Suprapubic skin (tissue), 4 donors: ENCODE data around the gene CEP85.

Source experiments
- CTCF ChIP-seq, 2 donors: fragments of 200-600 bp in 1 of 2; fragments of 450-650 bp in 1 of 2; sonication (generic) in 1 of 2; IDR thresholded peaks; one replicate each; pipeline ENCODE4 v1.5.1; 2016 to 2019; ENCODE audit warnings: antibody characterized with exemption in 2 of 2, mild to moderate bottlenecking in 1 of 2, moderate library complexity in 1 of 2
- EP300 ChIP-seq: sonication (generic); formaldehyde crosslinking; IDR thresholded peaks from one replicate; pipeline ENCODE4 v1.6.1; 2017; ENCODE audit warnings: antibody characterized with exemption
- POLR2A ChIP-seq, 2 donors: fragments of 450-650 bp; IDR thresholded peaks; one replicate each; pipeline ENCODE4 v1.6.1; 2017; ENCODE audit warnings: antibody characterized with exemption in 2 of 2, mild to moderate bottlenecking in 2 of 2, moderate library complexity in 2 of 2
- POLR2AphosphoS5 ChIP-seq, 3 donors: sonication (generic); formaldehyde crosslinking; IDR thresholded peaks; one replicate each; pipeline ENCODE4 v1.6.1; 2017; ENCODE audit warnings: antibody characterized with exemption in 3 of 3

- TF ChIP-seq CTCF (IDR thresholded peaks at IDR 0.05) (no peak), POLR2A (IDR thresholded peaks at IDR 0.05) (no peak), POLR2AphosphoS5 (IDR thresholded peaks at IDR 0.05) (peak in 2 of 3 donors; percentile 21 to 40), EP300 (no peak)
Measured at GRCh38 chr1:26278724-26279455, 44.9 kb downstream of the CEP85 start.
